K562 (cell line): ENCODE data around the gene PAQR4. TPM values are rescaled to one million over a fixed set of nuclear protein-coding genes. Genes with fewer than 3 reads are reported as not detected.

Experiments used
- E2F6 ChIP-seq, 2 experiments: IDR thresholded peaks; 2 replicates each; pipeline ENCODE4 v1.6.1; 2011; ENCODE audit warnings: borderline replicate concordance in 1 of 2, control low read depth in 1 of 2, low read depth in 1 of 2, low read length in 1 of 2, mild to moderate bottlenecking in 1 of 2, mixed read lengths in 1 of 2, moderate library complexity in 1 of 2; ENCODE audit not compliant: insufficient read depth in 1 of 2, insufficient read length in 1 of 2, poor library complexity in 1 of 2, severe bottlenecking in 1 of 2; ENCODE audit errors: extremely low read depth in 1 of 2
- E2F8 ChIP-seq: fragments of 450-650 bp; IDR thresholded peaks from 2 replicates; pipeline ENCODE4 v1.7.1; 2018; ENCODE audit warnings: mild to moderate bottlenecking, low read depth; ENCODE audit not compliant: partially characterized antibody
- FIP1L1 ChIP-seq: fragments of 200-400 bp; formaldehyde crosslinking; IDR thresholded peaks from 2 replicates; pipeline ENCODE4 v1.6.1; 2018; ENCODE audit warnings: mild to moderate bottlenecking, low read depth, low read length; ENCODE audit not compliant: poor library complexity, severe bottlenecking
- HSF4 ChIP-seq: fragments of 250-450 bp; sonication (Bioruptor Pico); IDR thresholded peaks from 2 replicates; pipeline ENCODE4 v2.1.2; 2022; ENCODE audit warnings: mild to moderate bottlenecking, moderate library complexity, borderline replicate concordance
- MAFG ChIP-seq: fragments of 450-650 bp; conservative IDR thresholded peaks from 2 replicates; pipeline ENCODE4 v1.6.1; 2016; ENCODE audit warnings: missing genetic modification characterization, missing compliant biosample characterization
- PURB ChIP-seq: sonication (generic); formaldehyde crosslinking; IDR thresholded peaks from 2 replicates; pipeline ENCODE4 v1.9.0; 2021; ENCODE audit warnings: low read depth, mild to moderate bottlenecking, missing genetic modification reagents
- RBM34 ChIP-seq: fragments of 200-400 bp; formaldehyde crosslinking; IDR thresholded peaks from 2 replicates; pipeline ENCODE4 v1.6.1; 2018; ENCODE audit warnings: low read length, borderline replicate concordance; ENCODE audit not compliant: insufficient read depth
- SMAD2 ChIP-seq: fragments of 150-350 bp; IDR thresholded peaks from 2 replicates; pipeline ENCODE4 v1.6.1; 2014; ENCODE audit warnings: low read depth, mild to moderate bottlenecking, low read length
- TRIM24 ChIP-seq, 2 experiments: fragments of 450-650 bp; IDR thresholded peaks; 2 replicates each; pipeline ENCODE4 v1.6.1; 2016
- YBX1 ChIP-seq: fragments of 450-650 bp; IDR thresholded peaks from 2 replicates; pipeline ENCODE4 v1.7.1; 2016; ENCODE audit warnings: mild to moderate bottlenecking
- ZBTB5 ChIP-seq: fragments of 450-650 bp; IDR thresholded peaks from 2 replicates; pipeline ENCODE4 v1.6.1; 2017; ENCODE audit warnings: antibody characterized with exemption
- ZNF280A ChIP-seq: fragments of 450-650 bp; IDR thresholded peaks from 2 replicates; pipeline ENCODE4 v1.6.1; 2018; ENCODE audit warnings: mild to moderate bottlenecking, low read depth; ENCODE audit not compliant: partially characterized antibody
- ZNF639 ChIP-seq, 2 experiments: fragments of 200-800 bp in 1 of 2; sonication (Bioruptor generic) in 1 of 2; sonication (generic) in 1 of 2; formaldehyde crosslinking in 1 of 2; IDR thresholded peaks in 1 of 2; conservative IDR thresholded peaks in 1 of 2; 2 replicates each; pipeline versions ENCODE4 v1.5.0 to v1.6.1; 2016 to 2020; ENCODE audit warnings: missing compliant biosample characterization in 1 of 2, missing genetic modification characterization in 1 of 2, missing genetic modification reagents in 1 of 2
- polyA plus RNA-seq, 8 experiments: library from polyadenylated mRNA; depleted of rRNA in 4 of 8; stranded (reverse) in 5 of 8; unstranded in 3 of 8; fragments of >200 nt; fragmentation: Nextera tagmentation in 2 of 8; fragmentation: Illumina TruSeq in 1 of 8; extraction: Ambion mirVana in 2 of 8; extraction: Trizol in 1 of 8; gene quantifications; 2 replicates each; pipeline versions ENCODE4 v1.2.1 to v1.2.3, GENCODE V29; 2011 to 2014; ENCODE audit warnings: inconsistent platforms in 1 of 8, missing spikeins in 1 of 8
- total RNA-seq, 7 experiments: library from RNA; depleted of rRNA in 6 of 7; stranded (reverse); fragments of >200 nt in 6 of 7; fragmentation: Illumina TruSeq in 2 of 7; extraction: Trizol in 2 of 7; gene quantifications; 2 replicates each; pipeline versions ENCODE4 v1.2.1 to v1.2.3, GENCODE V29; 2011 to 2021; ENCODE audit warnings: low replicate concordance in 1 of 7

The PAQR4 gene
- total and polyA plus RNA-seq, 9 of the 15 experiments (the other 6 are each of a cell fraction or from before 2014, with no cell fraction given) = 0.62 to 40.4 (median 19.5) TPM

- no peak for TF ChIP-seq FIP1L1
- TF ChIP-seq MAFG (tag) = no peak
- no peak for TF ChIP-seq ZNF639 (CRISPR knock-in tag; conservative IDR thresholded peaks at IDR 0.05 in 1 of 2, IDR thresholded peaks at IDR 0.05 in 1 of 2)
- TF ChIP-seq YBX1 = no peak
- TF ChIP-seq E2F6 (IDR thresholded peaks at IDR 0.05; ENCODE audit: borderline replicate concordance in 1 of 2, extremely low read depth in 1 of 2, insufficient read depth in 1 of 2, insufficient read length in 1 of 2, low read depth in 1 of 2, low read length in 1 of 2, poor library complexity in 1 of 2, severe bottlenecking in 1 of 2) = no peak
- TF ChIP-seq PURB = no peak
- TF ChIP-seq SMAD2 = no peak
- TF ChIP-seq RBM34 = no peak
- TF ChIP-seq ZNF280A = no peak
- no peak for TF ChIP-seq E2F8
- 0 out of 4 replicates have a peak, but pooled peaks of 1 of the 2 experiments have one; percentile 8 for TF ChIP-seq TRIM24 (IDR thresholded peaks at IDR 0.05)
- no peak for TF ChIP-seq ZBTB5
- no peak for TF ChIP-seq HSF4 (CRISPR knock-in tag)
These were observed 12.7 kb downstream of the PAQR4 start (continued) for GRCh38 chr16:2981899-2982250.
